GM12878 (cell line): ENCODE results near the gene YARS1. TPM values are rescaled to one million over a fixed set of nuclear protein-coding genes. Genes with fewer than 3 reads are reported as not detected.

Experiments used
- ATAC-seq: fragments of 200-7000 bp; cut with Tn5 transposase; 3 replicates; pipeline ENCODE4 v1.9.1; 2020; ENCODE audit warnings: mild to moderate bottlenecking, moderate library complexity
- BruUV-seq: library from RNA; stranded (reverse); fragments of 400-500 nt; replicated peaks from 2 replicates; lab custom pipeline; 2021; lab: Mats Ljungman, UMichigan
- CTCF ChIA-PET: fragments of 300-600 bp; sonication (Branson Sonifier 250); formaldehyde crosslinking; extraction: SDS; loops from one replicate; lab custom pipeline; 2021; ENCODE audit warnings: inconsistent platforms; lab: Yijun Ruan, JAX
- POLR2A ChIA-PET: fragments of 350-600 bp; formaldehyde crosslinking; extraction: SDS; loops from one replicate; lab custom pipeline; 2021; ENCODE audit warnings: inconsistent platforms; lab: Charles Lee
- RAD21 ChIA-PET: fragments of 300-600 bp; sonication (Branson Sonifier 250); formaldehyde crosslinking; loops from one replicate; lab custom pipeline; 2023; ENCODE audit warnings: antibody characterized with exemption; ENCODE audit not compliant: unreplicated experiment; lab: Charles Lee
- SMC1A ChIA-PET: fragments of 300-600 bp; sonication (Branson Sonifier 250); formaldehyde crosslinking; loops from one replicate; lab custom pipeline; 2023; ENCODE audit not compliant: unreplicated experiment, uncharacterized antibody; lab: Charles Lee
- DNase-seq: peaks from one replicate; pipeline ENCODE4 v3.0.0-alpha.2; 2011; ENCODE audit warnings: low read depth, low spot score
- FAIRE-seq: peaks from 3 replicates; lab custom pipeline; 2011; peaks lifted over from hg19 to GRCh38; lab: Jason Lieb, UNC
- H2AFZ ChIP-seq: 2 replicates; pipeline ENCODE4 v1.6.0; 2011; ENCODE audit warnings: low read depth, low read length, control low read depth; ENCODE audit not compliant: control insufficient read depth
- H3K27ac ChIP-seq: 2 replicates; pipeline ENCODE4 v1.5.1; 2011; ENCODE audit warnings: control low read depth; ENCODE audit not compliant: control insufficient read depth, insufficient read depth
- H3K27me3 ChIP-seq, 2 experiments: replicated peaks in 1 of 2; 2 replicates each; pipeline versions ENCODE4 v1.6.0 to v1.6.1; 2011; ENCODE audit warnings: low read length in 1 of 2; ENCODE audit not compliant: control insufficient read depth in 2 of 2, insufficient read depth in 2 of 2
- H3K36me3 ChIP-seq, 2 experiments: 2 replicates each; pipeline ENCODE4 v1.5.1; 2011; ENCODE audit warnings: low read length in 1 of 2; ENCODE audit not compliant: control insufficient read depth in 2 of 2, insufficient read depth in 2 of 2
- H3K4me1 ChIP-seq: 2 replicates; pipeline ENCODE4 v1.6.1; 2011; ENCODE audit warnings: mild to moderate bottlenecking, low read length, moderate library complexity, mixed read lengths; ENCODE audit not compliant: control insufficient read depth, insufficient read depth
- H3K4me2 ChIP-seq: 2 replicates; pipeline ENCODE4 v1.6.0; 2011; ENCODE audit warnings: control low read depth; ENCODE audit not compliant: control insufficient read depth, insufficient read depth
- H3K4me3 ChIP-seq: fragments of 200-600 bp; sonication (generic); 2 replicates; pipeline ENCODE4 v1.5.1; 2016
- H3K79me2 ChIP-seq: 2 replicates; pipeline ENCODE4 v1.6.0; 2011; ENCODE audit warnings: low read length; ENCODE audit not compliant: control insufficient read depth, insufficient read depth
- H3K9ac ChIP-seq: 2 replicates; pipeline ENCODE4 v1.8.0; 2011; ENCODE audit warnings: low read length, control low read depth, mixed read lengths; ENCODE audit not compliant: control insufficient read depth, insufficient read depth
- H3K9me3 ChIP-seq: replicated peaks from 3 replicates; pipeline ENCODE4 v1.5.1; 2011; ENCODE audit warnings: mild to moderate bottlenecking, low read length; ENCODE audit not compliant: control insufficient read depth, insufficient read depth
- H4K20me1 ChIP-seq: 2 replicates; pipeline ENCODE4 v1.6.0; 2011; ENCODE audit not compliant: control insufficient read depth, insufficient read depth
- CHD4 ChIP-seq: fragments of 200-600 bp; sonication (generic); IDR thresholded peaks from 2 replicates; pipeline ENCODE4 v1.6.1; 2016; ENCODE audit warnings: mild to moderate bottlenecking
- CTCF ChIP-seq, 3 experiments: IDR thresholded peaks in 2 of 3; conservative IDR thresholded peaks in 1 of 3; 2 replicates each; pipeline ENCODE4 v1.5.1; 2011; ENCODE audit warnings: low read depth in 3 of 3, low read length in 3 of 3, mild to moderate bottlenecking in 3 of 3, control low read depth in 2 of 3, moderate library complexity in 2 of 3, inconsistent platforms in 1 of 3, mixed read lengths in 1 of 3; ENCODE audit not compliant: control insufficient read depth in 2 of 3, insufficient read depth in 1 of 3; ENCODE audit errors: extremely low read depth in 1 of 3
- E4F1 ChIP-seq: fragments of 450-650 bp; IDR thresholded peaks from 2 replicates; pipeline ENCODE4 v1.6.1; 2018; ENCODE audit warnings: borderline replicate concordance, mild to moderate bottlenecking; ENCODE audit not compliant: partially characterized antibody
- IKZF1 ChIP-seq: fragments of 450-650 bp; conservative IDR thresholded peaks from 2 replicates; pipeline ENCODE4 v1.6.1; 2017; ENCODE audit warnings: antibody characterized with exemption, mild to moderate bottlenecking
- IKZF2 ChIP-seq, 2 experiments: fragments of 450-650 bp; IDR thresholded peaks; 2 replicates each; pipeline ENCODE4 v1.6.1; 2017; ENCODE audit warnings: mild to moderate bottlenecking in 2 of 2, moderate library complexity in 2 of 2
- NR2F1 ChIP-seq: fragments of 450-650 bp; conservative IDR thresholded peaks from 2 replicates; pipeline ENCODE4 v1.6.1; 2017; ENCODE audit warnings: mild to moderate bottlenecking
- SUZ12 ChIP-seq: fragments of 200-600 bp; sonication (generic); IDR thresholded peaks from one replicate; pipeline ENCODE4 v1.6.1; 2018; ENCODE audit warnings: antibody characterized with exemption, mild to moderate bottlenecking; ENCODE audit not compliant: unreplicated experiment
- WRNIP1 ChIP-seq: IDR thresholded peaks from 2 replicates; pipeline ENCODE4 v1.6.1; 2011; ENCODE audit warnings: low read depth, low read length, improper control_type of control experiment, borderline replicate concordance
- ZBED1 ChIP-seq: IDR thresholded peaks from 2 replicates; pipeline ENCODE4 v1.6.1; 2016; ENCODE audit warnings: borderline replicate concordance
- ZSCAN29 ChIP-seq: fragments of 450-650 bp; IDR thresholded peaks from 2 replicates; pipeline ENCODE4 v1.6.1; 2017; ENCODE audit warnings: mild to moderate bottlenecking, moderate library complexity
- WGBS: methylation state at CpG from one replicate; pipeline ENCODE4 v1.1.6; 2016; ENCODE audit warnings: low lambda C conversion rate; ENCODE audit not compliant: insufficient replicate concordance, insufficient coverage; ENCODE audit errors: missing lambda C conversion rate; 5-methylcytosine and 5-hydroxymethylcytosine counted together
- in situ Hi-C: fragments of 300-500 bp; cut with MboI; formaldehyde crosslinking; loops from 9 replicates; pipeline ENCODE4 v1.14.3; 2018; ENCODE audit warnings: mixed read lengths
- intact Hi-C: fragments of 100-400 bp; cut with micrococcal nuclease; formaldehyde crosslinking; loops from one replicate; pipeline ENCODE4 v1.14.2; 2022; ENCODE audit not compliant: unreplicated experiment
- polyA plus RNA-seq, 11 experiments: library from polyadenylated mRNA; depleted of rRNA in 4 of 11; unstranded in 6 of 11; stranded (reverse) in 5 of 11; fragments of >200 nt; fragmentation: Nextera tagmentation in 4 of 11; fragmentation: Illumina TruSeq in 1 of 11; extraction: Ambion mirVana in 4 of 11; extraction: Trizol in 1 of 11; gene quantifications; 1 replicate in 1 of 11; 2 replicates in 10 of 11; pipeline versions ENCODE4 v1.2.1 to v1.2.3, GENCODE V29; 2011 to 2016; ENCODE audit warnings: inconsistent platforms in 2 of 11, missing spikeins in 2 of 11, low read depth in 1 of 11
- total RNA-seq, 4 experiments: library from RNA; depleted of rRNA in 3 of 4; stranded (reverse); fragments of >200 nt in 3 of 4; fragmentation: Illumina TruSeq in 1 of 4; extraction: Trizol in 1 of 4; gene quantifications; 2 replicates each; pipeline versions ENCODE4 v1.2.1 to v1.2.3, GENCODE V29; 2013 to 2021

The YARS1 gene
- total and polyA plus RNA-seq, 10 of the 15 experiments (the other 5 are each of a cell fraction or from before 2014, with no cell fraction given), result 39.9 to 202 (median 136) TPM

GRCh38 chr1:32741413-32742198, 75.6 kb downstream of the YARS1 start:
- TF ChIP-seq IKZF1 (peak; percentile 34; the same call in 1 of the 2 replicates), ZSCAN29 (no peak), NR2F1 (0 out of 2 replicates have a peak, but pooled peaks have one; percentile 34), IKZF2 (IDR thresholded peaks at IDR 0.05) (0 out of 4 replicates have a peak, but pooled peaks of 1 of the 2 experiments have one; percentile 38), CTCF (IDR thresholded peaks at IDR 0.05 in 2 of 3, conservative IDR thresholded peaks at IDR 0.05 in 1 of 3; ENCODE audit: control insufficient read depth in 2 of 3, extremely low read depth in 1 of 3, insufficient read depth in 1 of 3, low read depth in 3 of 3, low read length in 3 of 3) (peak in 2 of 3 experiments; percentile 21 to 27; a peak in 4 of 6 replicates), E4F1 (no peak), CHD4 (no peak), WRNIP1 (no peak), SUZ12 (peak; percentile 60), ZBED1 (no peak)
- TF ChIP-seq, all 136 proteins: peak for 5
- CTCF ChIA-PET, result interaction anchor here (0.6 kb wide), 1 partner anchor 37 kb away, joined by 3 read pairs; no protein-coding TSS in a partner anchor
- H3K4me3 ChIP-seq, result peak overlapping the region; percentile 57; the same call in 1 of the 2 replicates

More at GRCh38 chr1:32741413-32742198, 75.6 kb downstream of the YARS1 start:
- ChIA-PET SMC1A (interaction anchor here (0.9 kb wide), 1 partner anchor 33 kb away, joined by 3 read pairs; no protein-coding TSS in a partner anchor), RAD21 (no interaction called here), POLR2A (no interaction called here)
- FAIRE-seq (no peak), ATAC-seq (peak; percentile 73), DNase-seq (no peak)
- H3K27ac ChIP-seq, result no peak overlapping the region
- no peaks in the 10 kb centered on the region for H4K20me1 ChIP-seq
- WGBS, result 4% methylated on average over 17 of the region's 103 CpGs
- peak overlapping the region; percentile 60 for H3K4me2 ChIP-seq
- H3K4me1 ChIP-seq, result no peaks in the 10 kb centered on the region
- intact Hi-C loops, result no loop called here
- no peak overlapping the region for H2AFZ ChIP-seq
- in situ Hi-C loops, result no loop called here
- no peaks in the 10 kb centered on the region for H3K79me2 ChIP-seq
- 0 out of 2 replicates have a peak overlapping the region, but pooled peaks have one; percentile 10 for H3K9ac ChIP-seq
- BruUV-seq, result no TSS peak
- peaks cover 5 to 11% of the 10 kb centered on the region in 2 experiments for H3K27me3 ChIP-seq
- H3K36me3 ChIP-seq, result no peaks in the 10 kb centered on the region
- no peaks in the 10 kb centered on the region for H3K9me3 ChIP-seq
